ENCODE measurements around the gene SYT7.
"Not testable (repeated sequence)": the region's sequence is repeated elsewhere in the genome, so short reads cannot be mapped to it uniquely, and the experiment has no call there.

The SYT7 gene

GRCh38 chr11:61497473-61497872 is 83.4 kb downstream of the SYT7 start:
- no peak for DNase-seq (ENCODE audit: low read depth)

DNA sequence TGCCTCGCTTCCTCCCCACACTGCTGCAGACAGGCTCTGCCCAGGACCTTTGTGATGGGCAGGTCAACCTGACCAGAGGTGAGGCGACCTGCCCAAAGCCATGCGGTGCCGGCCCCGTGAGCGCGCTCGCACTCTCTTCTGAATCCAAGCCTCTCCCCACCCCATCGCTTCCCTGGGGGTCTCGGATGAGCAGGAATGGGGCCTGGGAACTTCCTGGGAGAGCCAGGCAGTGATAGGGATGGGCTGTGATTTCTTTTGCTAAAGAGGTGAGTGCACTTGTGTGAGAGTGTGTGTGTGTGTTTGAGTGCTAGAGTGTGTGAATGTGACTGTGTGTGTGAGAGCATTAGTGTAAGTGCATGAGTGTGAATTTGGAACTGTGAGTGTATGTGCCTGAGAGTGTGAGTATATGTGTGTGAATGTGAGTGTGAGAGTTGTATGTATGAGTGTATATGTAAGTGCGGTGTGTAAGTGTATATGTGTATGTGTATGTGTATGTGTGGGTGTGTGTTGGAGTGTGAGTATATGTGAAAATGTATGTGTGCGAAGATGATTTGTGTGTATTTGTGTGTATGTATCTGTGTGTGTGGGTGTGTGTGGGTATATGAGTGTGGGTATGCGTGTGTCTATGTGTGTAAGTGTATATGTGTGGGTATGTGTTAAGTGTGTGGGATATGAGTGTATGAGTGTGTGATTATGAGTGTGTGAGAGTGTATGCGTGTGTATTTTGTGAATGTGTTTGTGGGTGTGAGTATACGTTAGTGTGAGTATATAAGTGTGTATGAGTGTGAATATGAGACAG is 84.1 kb downstream of the SYT7 start:
- no peak for DNase-seq (ENCODE audit: low read depth)

DNA sequence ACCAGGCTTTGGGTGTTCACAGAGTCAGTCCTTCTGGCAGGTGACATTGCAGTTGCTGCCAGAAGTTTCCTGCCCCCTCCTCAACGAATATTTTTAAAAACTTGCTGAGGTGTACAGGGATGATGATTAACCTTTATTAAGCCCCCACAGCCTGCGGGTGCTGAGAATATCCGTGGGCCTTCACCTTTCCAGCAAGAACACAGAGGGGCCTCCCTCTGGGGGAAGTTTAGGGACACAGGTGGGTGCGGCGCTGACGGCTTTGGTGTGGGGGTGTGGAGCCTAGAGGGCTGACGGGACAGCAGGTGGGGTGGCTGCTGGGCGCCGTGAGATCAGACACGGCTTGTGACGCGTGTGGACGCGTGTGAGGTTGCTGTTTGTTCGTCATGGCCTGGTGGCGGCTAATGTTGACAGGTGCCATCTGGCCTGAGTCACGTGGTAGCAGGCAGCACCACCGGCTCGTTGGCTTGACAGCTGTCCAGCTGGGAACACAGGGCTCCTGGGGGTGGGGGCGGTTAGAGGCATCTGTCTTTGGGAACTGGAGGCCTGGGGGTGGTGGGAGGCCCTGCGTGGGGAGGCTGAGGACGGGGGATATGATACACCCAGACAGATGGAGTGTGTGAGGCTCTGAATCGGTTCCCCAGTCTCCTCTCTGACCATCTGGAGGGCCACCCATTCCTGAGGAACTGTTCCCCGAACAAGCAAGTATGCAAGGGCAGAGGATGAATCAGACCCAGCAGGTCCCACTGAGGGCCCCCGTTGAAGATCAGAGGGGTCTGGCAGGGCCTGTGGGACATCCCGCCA is 84.9 kb downstream of the SYT7 start:
- DNase-seq (ENCODE audit: low read depth): no peak

GRCh38 chr11:61494381-61494961 is 86.4 kb downstream of the SYT7 start:
- no peak for DNase-seq (ENCODE audit: low read depth)

- no peak for DNase-seq (ENCODE audit: low read depth)
Observed at GRCh38 chr11:61491736-61492395, 89.0 kb downstream of the SYT7 start.

DNA sequence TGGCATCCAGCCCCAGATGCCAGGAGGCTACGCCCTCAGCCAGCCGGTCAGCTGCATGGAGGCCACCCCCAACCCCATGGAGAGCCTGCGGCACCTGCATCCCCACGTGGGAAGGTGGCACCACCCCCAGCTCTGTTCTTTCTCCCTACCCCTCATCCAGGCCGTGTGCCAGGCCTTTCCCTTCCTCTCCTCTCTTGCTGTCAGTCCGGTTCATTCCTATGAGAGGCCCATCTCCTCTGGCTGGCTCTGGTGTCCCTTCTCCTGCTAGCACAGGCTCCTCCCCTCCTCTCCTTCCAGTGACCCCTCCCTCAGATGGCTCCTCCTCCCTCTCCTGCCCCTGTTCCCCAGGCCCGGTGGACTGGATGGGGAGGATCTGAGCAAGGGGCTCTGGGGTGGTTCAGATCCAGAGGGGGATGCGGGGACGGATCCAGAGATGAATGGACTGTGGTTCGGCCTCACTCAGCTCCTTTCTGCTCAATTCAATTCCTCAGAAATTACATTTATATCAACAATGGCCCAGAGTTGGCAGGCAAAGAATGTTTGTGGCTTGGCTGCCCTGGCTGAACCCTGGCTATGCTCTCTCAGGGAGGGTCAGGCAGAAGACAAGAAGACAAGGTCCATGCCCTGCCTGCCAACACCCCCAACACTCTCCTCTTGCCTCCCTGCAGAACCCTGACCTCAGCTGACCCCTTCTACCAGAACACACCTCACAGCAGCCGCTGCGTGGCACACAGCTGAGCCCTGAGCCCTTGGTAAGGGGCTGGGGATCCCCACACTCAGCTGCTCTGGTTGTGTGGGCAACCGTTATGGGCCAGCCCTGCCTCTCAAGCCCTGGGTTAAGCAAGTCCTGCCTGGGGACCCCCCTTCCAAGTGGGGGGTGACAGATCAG is 90.8 kb downstream of the SYT7 start:
- no peak for DNase-seq (ENCODE audit: low read depth)

GRCh38 chr11:61488651-61489291 is 92.1 kb downstream of the SYT7 start:
- DNase-seq (ENCODE audit: low read depth): no peak

- no peak for DNase-seq (ENCODE audit: low read depth)
Observed at GRCh38 chr11:61487342-61488025, 93.4 kb downstream of the SYT7 start.

GRCh38 chr11:61486779-61487178 is 94.1 kb downstream of the SYT7 start:
- DNase-seq (ENCODE audit: low read depth): no peak

GRCh38 chr11:61486011-61486620 is 94.8 kb downstream of the SYT7 start:
- DNase-seq (ENCODE audit: low read depth): no peak

- no peak for DNase-seq (ENCODE audit: low read depth)
Observed at GRCh38 chr11:61485080-61485479, 95.8 kb downstream of the SYT7 start.

- no peak for DNase-seq (ENCODE audit: low read depth)
Observed at GRCh38 chr11:61484541-61484940, 96.3 kb downstream of the SYT7 start.

DNA sequence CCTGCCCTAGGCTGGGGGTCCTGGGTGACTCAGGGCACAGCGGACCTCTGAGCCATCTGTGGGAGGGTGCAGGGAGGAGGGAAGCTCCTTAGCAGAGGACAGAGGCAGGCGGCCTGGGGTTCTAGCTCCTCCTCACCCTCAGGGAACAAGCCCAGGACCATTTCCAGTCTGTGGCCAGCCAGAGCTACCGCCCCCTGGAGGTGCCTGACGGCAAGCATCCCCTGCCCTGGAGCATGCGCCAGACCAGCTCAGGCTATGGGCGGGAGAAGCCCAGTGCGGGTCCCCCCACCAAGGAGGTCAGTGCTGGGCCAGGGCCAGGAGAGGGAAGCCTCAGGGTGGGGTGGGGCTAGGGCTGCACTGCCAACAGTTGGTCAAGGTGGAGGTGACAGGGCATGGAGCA is 98.4 kb downstream of the SYT7 start:
- no peak for DNase-seq (ENCODE audit: low read depth)

GRCh38 chr11:61481806-61482205 is 99.1 kb downstream of the SYT7 start:
- no peak for DNase-seq (ENCODE audit: low read depth)

GRCh38 chr11:61480994-61481335 is 99.9 kb downstream of the SYT7 start:
- no peak for DNase-seq (ENCODE audit: low read depth)

GRCh38 chr11:61480261-61480993 is 100.4 kb downstream of the SYT7 start:
- DNase-seq (ENCODE audit: low read depth): no peak

DNA sequence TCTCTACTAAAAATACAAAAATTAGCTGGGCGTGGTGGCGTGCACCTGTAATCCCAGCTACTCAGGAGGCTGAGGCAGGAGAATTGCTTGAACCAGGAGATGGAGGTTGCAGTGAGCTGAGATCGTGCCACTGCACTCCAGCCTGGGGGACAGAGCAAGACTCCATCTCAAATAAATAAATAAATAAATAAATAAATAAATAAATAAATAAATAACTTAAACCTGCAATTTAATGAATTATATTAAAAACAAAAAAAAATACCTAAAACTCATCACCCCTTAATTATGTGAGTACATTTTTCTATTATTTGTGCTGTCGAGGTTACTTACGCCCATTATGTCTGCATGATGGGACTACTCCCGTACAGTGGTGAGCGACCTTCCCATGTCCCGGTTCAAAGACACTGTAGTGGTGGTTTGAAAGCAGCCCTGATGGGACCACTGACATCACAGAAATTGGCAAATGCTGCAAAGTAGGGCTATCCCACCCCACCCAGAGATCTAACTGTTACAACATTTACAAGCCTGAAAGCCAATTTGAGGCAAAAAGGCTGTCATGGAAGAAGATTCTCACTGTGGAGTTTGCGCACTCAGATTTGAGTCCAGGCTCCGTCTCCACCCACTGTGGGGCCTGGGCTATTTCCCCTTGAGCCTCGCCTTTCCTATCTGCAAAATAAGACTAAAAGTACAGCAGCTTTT is 101.4 kb downstream of the SYT7 start:
- DNase-seq (ENCODE audit: low read depth): not testable (repeated sequence)

- DNase-seq (ENCODE audit: low read depth): peak; percentile 13
Observed at GRCh38 chr11:61477727-61478148, 103.1 kb downstream of the SYT7 start.

DNA sequence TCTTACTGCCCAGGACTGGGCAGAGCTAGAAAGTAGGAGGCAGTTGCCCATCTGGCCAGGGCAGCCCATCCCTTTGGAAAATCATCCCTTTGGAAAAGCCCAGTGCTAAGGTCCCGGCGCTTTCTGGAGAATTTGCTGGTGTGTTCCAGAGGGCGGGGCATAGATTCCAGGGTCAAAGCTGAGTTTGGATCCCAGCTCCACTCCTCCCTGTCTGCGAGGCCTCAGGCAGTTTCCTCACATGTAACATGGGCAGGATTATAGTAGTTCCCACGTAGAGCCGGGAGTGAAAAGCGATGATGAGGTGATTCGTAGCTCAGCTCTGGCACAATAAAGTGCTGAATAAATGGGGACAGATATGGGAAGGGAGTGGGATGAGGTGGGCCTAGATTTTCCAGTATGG is 103.8 kb downstream of the SYT7 start:
- DNase-seq (ENCODE audit: low read depth): no peak
